Gastrocnemius medialis (tissue), 4 donors: ENCODE measurements around the gene COBL. TPM values are rescaled to one million over a fixed set of nuclear protein-coding genes. Genes with fewer than 3 reads are reported as not detected.

Experiments used
- ATAC-seq, 2 donors: fragments of 150-250 bp; one replicate each; pipeline ENCODE4 v1.9.1; 2016
- DNase-seq, 2 donors: peaks; one replicate each; pipeline ENCODE4 v3.0.0-alpha.2; 2019
- H3K27ac ChIP-seq, 4 donors: fragments of 200-600 bp; sonication (generic); 1 replicate in 1 of 4; 2 replicates in 3 of 4; pipeline ENCODE4 v1.5.1; 2016 to 2018; ENCODE audit warnings: mild to moderate bottlenecking in 2 of 4, moderate library complexity in 1 of 4
- H3K27me3 ChIP-seq, 3 donors: fragments of 200-600 bp; sonication (generic) in 2 of 3; 1 replicate in 1 of 3; 2 replicates in 2 of 3; pipeline versions ENCODE4 v1.5.1 to v1.6.0; 2016 to 2019; ENCODE audit warnings: mild to moderate bottlenecking in 1 of 3, moderate library complexity in 1 of 3
- H3K36me3 ChIP-seq, 2 donors: fragments of 200-600 bp; sonication (generic) in 1 of 2; one replicate each; pipeline ENCODE4 v1.5.1; 2017 to 2018
- H3K4me1 ChIP-seq, 2 donors: fragments of 200-600 bp; sonication (generic) in 1 of 2; one replicate each; pipeline ENCODE4 v1.5.1; 2016 to 2017; ENCODE audit warnings: mild to moderate bottlenecking in 2 of 2
- H3K4me3 ChIP-seq, 4 donors: fragments of 200-600 bp; sonication (generic) in 3 of 4; 1 replicate in 1 of 4; 2 replicates in 3 of 4; pipeline ENCODE4 v1.5.1; 2016 to 2019; ENCODE audit warnings: mild to moderate bottlenecking in 2 of 4
- H3K9me3 ChIP-seq, 3 donors: fragments of 200-600 bp; sonication (generic) in 2 of 3; 1 replicate in 1 of 3; 2 replicates in 2 of 3; pipeline ENCODE4 v1.5.1; 2016 to 2019
- CTCF ChIP-seq, 5 experiments: fragments of 450-650 bp in 3 of 5; fragments of 200-600 bp in 2 of 5; sonication (generic) in 2 of 5; IDR thresholded peaks in 4 of 5; conservative IDR thresholded peaks in 1 of 5; 1 replicate in 4 of 5; 2 replicates in 1 of 5; pipeline ENCODE4 v1.5.1; 2016 to 2019; ENCODE audit warnings: antibody characterized with exemption in 5 of 5, mild to moderate bottlenecking in 3 of 5, moderate library complexity in 3 of 5
- POLR2A ChIP-seq, 2 donors: fragments of 450-650 bp; IDR thresholded peaks; one replicate each; pipeline ENCODE4 v1.6.1; 2017; ENCODE audit warnings: antibody characterized with exemption in 2 of 2, mild to moderate bottlenecking in 2 of 2, moderate library complexity in 2 of 2
- in situ Hi-C, 4 donors: fragments of 200-750 bp; cut with MboI; loops; one replicate each; pipeline versions ENCODE4 v1.15.0 to v1.8.0; 2017; ENCODE audit warnings: low sequenced_read_pairs in 4 of 4
- intact Hi-C: fragments of 100-400 bp; cut with DNase I; formaldehyde crosslinking; loops from one replicate; pipeline ENCODE4 v1.15.1; 2023; ENCODE audit warnings: low total_unique reads
- total RNA-seq, 4 donors: library from RNA; depleted of rRNA; stranded (reverse); fragments of >200 nt; gene quantifications; one replicate each; pipeline versions ENCODE4 v1.1.0 to v1.2.3, GENCODE V29; 2016

COBL gene
- total RNA-seq, 4 donors from 2014 or later: 82.1 to 170 (median 124) TPM

GRCh38 chr7:51070151-51070550, 246.5 kb downstream of the COBL start:
- peaks cover 6 to 8% of the 10 kb centered on the region in 2 donors for H3K4me1 ChIP-seq
- H3K27me3 ChIP-seq: no peaks in the 10 kb centered on the region
- no peak for ATAC-seq
- H3K9me3 ChIP-seq: no peaks in the 10 kb centered on the region
- no peak overlapping the region for H3K27ac ChIP-seq
- in situ Hi-C loops: loop anchor here in 2 of 4 donors (25.0 kb wide), 2 partner anchors 283 to 608 kb away; partner anchors contain the start of genes FIGNL1 (in 2 of the 2) and GRB10 (in 2 of the 2)
- DNase-seq: no peak
- TF ChIP-seq POLR2A (IDR thresholded peaks at IDR 0.05): no peak
- intact Hi-C loops: loop anchor here (10.0 kb wide), 1 partner anchor 385 kb away; no protein-coding TSS in a partner anchor
- H3K4me3 ChIP-seq: no peak overlapping the region
- no peaks in the 10 kb centered on the region for H3K36me3 ChIP-seq

- no peak overlapping the region for H3K4me3 ChIP-seq
- H3K27me3 ChIP-seq: no peaks in the 10 kb centered on the region
- ATAC-seq: peak in 1 of 2 donors; percentile 17
- H3K4me1 ChIP-seq: peaks cover 6 to 8% of the 10 kb centered on the region in 2 donors
- peak overlapping the region in 1 of 4 donors; percentile 15 for H3K27ac ChIP-seq
- H3K9me3 ChIP-seq: no peaks in the 10 kb centered on the region
- in situ Hi-C loops (loop anchor here in 2 of 4 donors (25.0 kb wide), 2 partner anchors 282 to 607 kb away; partner anchors contain the start of genes FIGNL1 (in 2 of the 2) and GRB10 (in 2 of the 2)), intact Hi-C loops (loop anchor here (5.0 to 10.0 kb wide), 6 partner anchors 277 to 862 kb away; no protein-coding TSS in a partner anchor)
- TF ChIP-seq POLR2A (IDR thresholded peaks at IDR 0.05) (no peak), CTCF (IDR thresholded peaks at IDR 0.05 in 4 of 5, conservative IDR thresholded peaks at IDR 0.05 in 1 of 5) (no peak)
- DNase-seq: no peak
- no peaks in the 10 kb centered on the region for H3K36me3 ChIP-seq
Measured at GRCh38 chr7:51069411-51070083, 247.1 kb downstream of the COBL start.

GRCh38 chr7:51068401-51068800, 248.2 kb downstream of the COBL start:
- no peak overlapping the region for H3K4me3 ChIP-seq
- no peak overlapping the region for H3K27ac ChIP-seq
- H3K9me3 ChIP-seq: no peaks in the 10 kb centered on the region
- H3K27me3 ChIP-seq: no peaks in the 10 kb centered on the region
- DNase-seq: no peak
- TF ChIP-seq CTCF (IDR thresholded peaks at IDR 0.05 in 4 of 5, conservative IDR thresholded peaks at IDR 0.05 in 1 of 5) (no peak), POLR2A (IDR thresholded peaks at IDR 0.05) (no peak)
- in situ Hi-C loops (loop anchor here in 2 of 4 donors (25.0 kb wide), 2 partner anchors 281 to 606 kb away; partner anchors contain the start of genes FIGNL1 (in 2 of the 2) and GRB10 (in 2 of the 2)), intact Hi-C loops (loop anchor here (5.0 to 10.0 kb wide), 5 partner anchors 276 to 861 kb away; no protein-coding TSS in a partner anchor)
- no peaks in the 10 kb centered on the region for H3K36me3 ChIP-seq
- peaks cover 6 to 8% of the 10 kb centered on the region in 2 donors for H3K4me1 ChIP-seq
- ATAC-seq: no peak

- Histone ChIP-seq H3K36me3 (no peaks in the 10 kb centered on the region), H3K27me3 (no peaks in the 10 kb centered on the region), H3K4me1 (peaks cover 6 to 8% of the 10 kb centered on the region in 2 donors), H3K4me3 (no peak overlapping the region), H3K9me3 (no peaks in the 10 kb centered on the region), H3K27ac (no peak overlapping the region)
- intact Hi-C loops (loop anchor here (5.0 to 10.0 kb wide), 5 partner anchors 275 to 860 kb away; no protein-coding TSS in a partner anchor), in situ Hi-C loops (loop anchor here in 2 of 4 donors (25.0 kb wide), 2 partner anchors 280 to 605 kb away; partner anchors contain the start of genes FIGNL1 (in 2 of the 2) and GRB10 (in 2 of the 2))
- ATAC-seq: peak; percentile 57 to 58
- TF ChIP-seq POLR2A (IDR thresholded peaks at IDR 0.05): no peak
- peak; percentile 58 to 77 (median 72) for TF ChIP-seq CTCF (IDR thresholded peaks at IDR 0.05 in 4 of 5, conservative IDR thresholded peaks at IDR 0.05 in 1 of 5)
- DNase-seq: peak in 1 of 2 donors; percentile 36
Measured at GRCh38 chr7:51067757-51068156, 248.9 kb downstream of the COBL start.

GRCh38 chr7:51067258-51067657, 249.4 kb downstream of the COBL start:
- Histone ChIP-seq H3K27ac (no peak overlapping the region), H3K27me3 (no peaks in the 10 kb centered on the region), H3K4me1 (peaks cover 6 to 10% of the 10 kb centered on the region in 2 donors), H3K4me3 (no peak overlapping the region), H3K9me3 (no peaks in the 10 kb centered on the region), H3K36me3 (no peaks in the 10 kb centered on the region)
- no peak for DNase-seq
- no peak for ATAC-seq
- TF ChIP-seq CTCF (IDR thresholded peaks at IDR 0.05 in 4 of 5, conservative IDR thresholded peaks at IDR 0.05 in 1 of 5): no peak
- TF ChIP-seq POLR2A (IDR thresholded peaks at IDR 0.05): no peak
- intact Hi-C loops: loop anchor here (5.0 to 10.0 kb wide), 5 partner anchors 275 to 860 kb away; no protein-coding TSS in a partner anchor
- in situ Hi-C loops: loop anchor here in 2 of 4 donors (25.0 kb wide), 2 partner anchors 280 to 605 kb away; partner anchors contain the start of genes FIGNL1 (in 2 of the 2) and GRB10 (in 2 of the 2)
